ENCODE measurements around the gene RALGPS2. TPM values are rescaled to one million over a fixed set of nuclear protein-coding genes. Genes with fewer than 3 reads are reported as not detected.

RALGPS2 gene
- total and polyA plus RNA-seq, 2 of the 13 experiments (the other 11 are each of a cell fraction or from before 2014, with no cell fraction given), result 15.6 to 36.0 TPM

- TF ChIP-seq ZNF280D (CRISPR knock-in tag; IDR thresholded peaks at IDR 0.05) (no peak), ATF4 (CRISPR knock-in tag; IDR thresholded peaks at IDR 0.05) (no peak), POGZ (CRISPR knock-in tag; IDR thresholded peaks at IDR 0.05) (peak; percentile 34; the same call in 1 of the 2 replicates), ZKSCAN1 (IDR thresholded peaks at IDR 0.05; ENCODE audit: low read length) (no peak), ZNF451 (CRISPR knock-in tag; IDR thresholded peaks at IDR 0.05) (no peak), SMAD1 (CRISPR knock-in tag; IDR thresholded peaks at IDR 0.05; ENCODE audit: borderline replicate concordance, low read depth) (no peak), ZNF737 (CRISPR knock-in tag; IDR thresholded peaks at IDR 0.05; ENCODE audit: borderline replicate concordance) (no peak), ZNF512B (CRISPR knock-in tag; IDR thresholded peaks at IDR 0.05; ENCODE audit: borderline replicate concordance) (no peak), RORA (CRISPR knock-in tag; IDR thresholded peaks at IDR 0.05) (no peak), ZNF136 (CRISPR knock-in tag; IDR thresholded peaks at IDR 0.05; ENCODE audit: low read depth) (no peak), SOX5 (CRISPR knock-in tag; IDR thresholded peaks at IDR 0.05; ENCODE audit: borderline replicate concordance) (no peak), STAT6 (CRISPR knock-in tag; IDR thresholded peaks at IDR 0.05; ENCODE audit: borderline replicate concordance) (no peak), ZNF382 (CRISPR knock-in tag; IDR thresholded peaks at IDR 0.05; ENCODE audit: borderline replicate concordance) (no peak), ZNF160 (CRISPR knock-in tag; IDR thresholded peaks at IDR 0.05) (no peak; the same call in 1 of the 2 replicates), ONECUT2 (CRISPR knock-in tag; IDR thresholded peaks at IDR 0.05) (no peak), SATB2 (CRISPR knock-in tag; IDR thresholded peaks at IDR 0.05) (no peak), ZNF713 (CRISPR knock-in tag; IDR thresholded peaks at IDR 0.05) (no peak), MAX (IDR thresholded peaks at IDR 0.05) (no peak), ARNTL (CRISPR knock-in tag; IDR thresholded peaks at IDR 0.05) (no peak), HOXA3 (CRISPR knock-in tag; IDR thresholded peaks at IDR 0.05) (no peak), ZSCAN12 (CRISPR knock-in tag; IDR thresholded peaks at IDR 0.05) (no peak), CCAR2 (optimal IDR thresholded peaks at IDR 0.05; ENCODE audit: low read depth, low read length) (no peak)
These were observed 1.1 kb downstream of the RALGPS2 start (continued) for GRCh38 chr1:178726087-178726517.

Data from HepG2 (cell line).